Neural cell (in vitro differentiated cells): Measurements from ENCODE around the gene KCNMB4. TPM values are rescaled to one million over a fixed set of nuclear protein-coding genes. Genes with fewer than 3 reads are reported as not detected.

ENCODE experiments used
- H2AFZ ChIP-seq: fragments of 200-600, 300-800 bp; sonication (generic), shearing (Covaris generic); 2 replicates; pipeline ENCODE4 v1.6.0; 2014; ENCODE audit warnings: low read depth, mild to moderate bottlenecking, antibody characterized with exemption, low read length, moderate library complexity
- H3F3A ChIP-seq: fragments of 200-600 bp; shearing (Covaris generic); 2 replicates; pipeline ENCODE4 v1.6.1; 2016; ENCODE audit warnings: mild to moderate bottlenecking, moderate library complexity, mixed read lengths, antibody characterized with exemption, low read length; ENCODE audit not compliant: insufficient read depth, poor library complexity, severe bottlenecking
- H3K27ac ChIP-seq: fragments of 200-600, 300-800 bp; sonication (generic), shearing (Covaris generic); 2 replicates; pipeline ENCODE4 v1.5.1; 2014; ENCODE audit warnings: mild to moderate bottlenecking, low read length, moderate library complexity
- H3K27me3 ChIP-seq: fragments of 300-800, 200-600 bp; sonication (generic), shearing (Covaris generic); 2 replicates; pipeline ENCODE4 v1.6.0; 2014; ENCODE audit warnings: mild to moderate bottlenecking, low read depth, low read length, moderate library complexity; ENCODE audit not compliant: insufficient read depth
- H3K36me3 ChIP-seq: fragments of 300-800, 200-600 bp; sonication (generic), shearing (Covaris generic); 2 replicates; pipeline ENCODE4 v1.5.1; 2014; ENCODE audit warnings: mild to moderate bottlenecking, antibody characterized with exemption, low read length, moderate library complexity; ENCODE audit not compliant: insufficient read depth
- H3K4me2 ChIP-seq: fragments of 300-800, 200-600 bp; sonication (generic), shearing (Covaris generic); 2 replicates; pipeline ENCODE4 v1.6.0; 2014; ENCODE audit warnings: mild to moderate bottlenecking, low read length
- H3K4me3 ChIP-seq: fragments of 300-800, 200-600 bp; sonication (generic), shearing (Covaris generic); 2 replicates; pipeline ENCODE4 v1.5.1; 2014; ENCODE audit warnings: mild to moderate bottlenecking, low read length, moderate library complexity
- H3K79me2 ChIP-seq: fragments of 200-600 bp; shearing (Covaris generic); replicated peaks from 2 replicates; pipeline ENCODE4 v1.6.0; 2014; ENCODE audit warnings: mild to moderate bottlenecking, low read length, moderate library complexity; ENCODE audit not compliant: insufficient read depth
- H3K9ac ChIP-seq: fragments of 300-800, 200-600 bp; sonication (generic), shearing (Covaris generic); 2 replicates; pipeline ENCODE4 v1.6.1; 2016; ENCODE audit warnings: mild to moderate bottlenecking, low read length, mixed read lengths
- H3K9me2 ChIP-seq: fragments of 200-600 bp; shearing (Covaris generic); 2 replicates; pipeline ENCODE4 v1.6.1; 2016; ENCODE audit warnings: mild to moderate bottlenecking, low read length, mixed read lengths; ENCODE audit not compliant: insufficient read depth
- H3K9me3 ChIP-seq: fragments of 200-600, 300-800 bp; sonication (generic), shearing (Covaris generic); 2 replicates; pipeline ENCODE4 v1.6.1; 2016; ENCODE audit warnings: mild to moderate bottlenecking, mixed run types, low read length, moderate library complexity, mixed read lengths
- H4K20me1 ChIP-seq: fragments of 200-600 bp; shearing (Covaris generic); 2 replicates; pipeline ENCODE4 v1.6.1; 2016; ENCODE audit warnings: mild to moderate bottlenecking, mixed run types; ENCODE audit not compliant: insufficient read depth
- EP300 ChIP-seq: fragments of 450-650 bp; conservative IDR thresholded peaks from 2 replicates; pipeline ENCODE4 v1.6.1; 2014; ENCODE audit warnings: antibody characterized with exemption, mild to moderate bottlenecking, moderate library complexity; ENCODE audit not compliant: poor library complexity, severe bottlenecking
- EZH2 ChIP-seq: fragments of 200-600, 300-800 bp; shearing (Covaris generic), sonication (generic); IDR thresholded peaks from 2 replicates; pipeline ENCODE4 v1.6.1; 2014; ENCODE audit warnings: antibody characterized with exemption, low read length, borderline replicate concordance, mild to moderate bottlenecking; ENCODE audit not compliant: insufficient read depth, poor library complexity, severe bottlenecking
- MXI1 ChIP-seq: fragments of 450-650 bp; conservative IDR thresholded peaks from 2 replicates; pipeline ENCODE4 v1.6.1; 2014; ENCODE audit warnings: antibody characterized with exemption, mild to moderate bottlenecking; ENCODE audit not compliant: poor library complexity, severe bottlenecking
- POLR2AphosphoS5 ChIP-seq: IDR thresholded peaks from 2 replicates; pipeline ENCODE4 v1.6.1; 2012
- RAD21 ChIP-seq: fragments of 450-650 bp; conservative IDR thresholded peaks from 2 replicates; pipeline ENCODE4 v1.6.1; 2014; ENCODE audit warnings: antibody characterized with exemption, mild to moderate bottlenecking, moderate library complexity
- SMC3 ChIP-seq: fragments of 450-650 bp; conservative IDR thresholded peaks from 2 replicates; pipeline ENCODE4 v1.6.1; 2014; ENCODE audit warnings: antibody characterized with exemption, mild to moderate bottlenecking, moderate library complexity; ENCODE audit not compliant: poor library complexity
- TAF1 ChIP-seq: IDR thresholded peaks from 2 replicates; pipeline ENCODE4 v1.6.1; 2012; ENCODE audit warnings: low read depth
- polyA plus RNA-seq: library from polyadenylated mRNA; depleted of rRNA; stranded (reverse); fragments of >200 nt; gene quantifications from 2 replicates; pipeline ENCODE4 v1.2.3, GENCODE V29; 2014
- TF ChIP-seq, protein P1 (sequence below): fragments of 450-650 bp; IDR thresholded peaks from 2 replicates; pipeline ENCODE4 v1.5.1; 2014; ENCODE audit warnings: antibody characterized with exemption, mild to moderate bottlenecking, moderate library complexity; ENCODE audit not compliant: poor library complexity, severe bottlenecking
- TF ChIP-seq, protein P2 (sequence below): IDR thresholded peaks from 2 replicates; pipeline ENCODE4 v1.6.1; 2012; ENCODE audit warnings: borderline replicate concordance

KCNMB4 gene
- polyA plus RNA-seq, 1 donor from 2014 or later: 26.4 TPM

DNA sequence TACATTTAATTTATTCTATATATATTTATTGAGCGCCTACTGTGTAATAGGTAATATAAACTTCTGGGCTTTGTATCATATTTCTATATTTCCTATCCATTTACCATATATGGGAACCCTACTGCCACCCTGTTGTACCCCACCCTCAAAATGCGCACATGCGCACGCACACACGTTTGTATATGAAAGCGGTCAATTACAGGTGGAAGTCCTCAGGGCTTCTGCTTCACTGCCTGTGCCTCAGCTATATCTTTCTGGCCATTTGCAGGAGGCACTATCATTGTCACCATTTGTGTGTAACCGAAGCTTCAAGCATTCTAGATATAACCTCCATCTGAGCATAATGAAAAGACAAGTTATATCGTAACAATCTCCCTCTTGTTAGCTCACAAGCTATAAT is 31.3 kb upstream of the KCNMB4 start:
- Histone ChIP-seq H3K9ac (no peak overlapping the region), H3K27me3 (no peaks in the 10 kb centered on the region), H3K36me3 (peaks cover 13% of the 10 kb centered on the region), H3K79me2 (no peaks in the 10 kb centered on the region), H3K27ac (no peak overlapping the region), H4K20me1 (no peaks in the 10 kb centered on the region), H3K9me3 (no peaks in the 10 kb centered on the region), H3F3A (no peaks in the 10 kb centered on the region), H3K4me3 (no peak overlapping the region), H3K9me2 (no peaks in the 10 kb centered on the region), H3K4me2 (no peak overlapping the region), H2AFZ (no peak overlapping the region)
- no peak for TF ChIP-seq SMC3
- no peak for TF ChIP-seq RAD21

DNA sequence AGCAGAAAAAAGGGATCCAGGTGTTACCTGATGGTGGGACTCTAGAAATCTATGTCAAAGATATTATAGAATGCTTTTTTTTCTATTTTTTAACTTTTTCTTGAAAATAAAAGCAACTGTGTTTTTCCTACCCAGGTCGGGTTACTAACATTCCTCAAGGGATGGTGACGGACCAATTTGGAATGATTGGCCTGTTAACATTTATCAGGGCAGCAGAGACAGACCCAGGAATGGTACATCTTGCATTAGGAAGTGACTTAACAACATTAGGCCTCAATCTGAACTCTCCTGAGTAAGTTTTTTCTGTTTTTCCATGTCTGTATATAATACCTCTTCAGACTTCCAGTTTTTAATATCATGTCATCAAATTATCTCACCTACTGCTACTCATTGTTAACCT is 27.6 kb upstream of the KCNMB4 start:
- peaks cover 25% of the 10 kb centered on the region for H3K36me3 ChIP-seq
- H3K9ac ChIP-seq: no peak overlapping the region
- H3K27ac ChIP-seq: no peak overlapping the region
- no peaks in the 10 kb centered on the region for H3K9me3 ChIP-seq
- no peaks in the 10 kb centered on the region for H3F3A ChIP-seq
- no peaks in the 10 kb centered on the region for H4K20me1 ChIP-seq
- no peak overlapping the region for H2AFZ ChIP-seq
- TF ChIP-seq RAD21: no peak
- TF ChIP-seq, protein P1, sequence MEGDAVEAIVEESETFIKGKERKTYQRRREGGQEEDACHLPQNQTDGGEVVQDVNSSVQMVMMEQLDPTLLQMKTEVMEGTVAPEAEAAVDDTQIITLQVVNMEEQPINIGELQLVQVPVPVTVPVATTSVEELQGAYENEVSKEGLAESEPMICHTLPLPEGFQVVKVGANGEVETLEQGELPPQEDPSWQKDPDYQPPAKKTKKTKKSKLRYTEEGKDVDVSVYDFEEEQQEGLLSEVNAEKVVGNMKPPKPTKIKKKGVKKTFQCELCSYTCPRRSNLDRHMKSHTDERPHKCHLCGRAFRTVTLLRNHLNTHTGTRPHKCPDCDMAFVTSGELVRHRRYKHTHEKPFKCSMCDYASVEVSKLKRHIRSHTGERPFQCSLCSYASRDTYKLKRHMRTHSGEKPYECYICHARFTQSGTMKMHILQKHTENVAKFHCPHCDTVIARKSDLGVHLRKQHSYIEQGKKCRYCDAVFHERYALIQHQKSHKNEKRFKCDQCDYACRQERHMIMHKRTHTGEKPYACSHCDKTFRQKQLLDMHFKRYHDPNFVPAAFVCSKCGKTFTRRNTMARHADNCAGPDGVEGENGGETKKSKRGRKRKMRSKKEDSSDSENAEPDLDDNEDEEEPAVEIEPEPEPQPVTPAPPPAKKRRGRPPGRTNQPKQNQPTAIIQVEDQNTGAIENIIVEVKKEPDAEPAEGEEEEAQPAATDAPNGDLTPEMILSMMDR: no peak
- TF ChIP-seq EP300: no peak
- no peak for TF ChIP-seq SMC3
- no peak for TF ChIP-seq TAF1
- no peak for TF ChIP-seq MXI1
- TF ChIP-seq, protein P2, sequence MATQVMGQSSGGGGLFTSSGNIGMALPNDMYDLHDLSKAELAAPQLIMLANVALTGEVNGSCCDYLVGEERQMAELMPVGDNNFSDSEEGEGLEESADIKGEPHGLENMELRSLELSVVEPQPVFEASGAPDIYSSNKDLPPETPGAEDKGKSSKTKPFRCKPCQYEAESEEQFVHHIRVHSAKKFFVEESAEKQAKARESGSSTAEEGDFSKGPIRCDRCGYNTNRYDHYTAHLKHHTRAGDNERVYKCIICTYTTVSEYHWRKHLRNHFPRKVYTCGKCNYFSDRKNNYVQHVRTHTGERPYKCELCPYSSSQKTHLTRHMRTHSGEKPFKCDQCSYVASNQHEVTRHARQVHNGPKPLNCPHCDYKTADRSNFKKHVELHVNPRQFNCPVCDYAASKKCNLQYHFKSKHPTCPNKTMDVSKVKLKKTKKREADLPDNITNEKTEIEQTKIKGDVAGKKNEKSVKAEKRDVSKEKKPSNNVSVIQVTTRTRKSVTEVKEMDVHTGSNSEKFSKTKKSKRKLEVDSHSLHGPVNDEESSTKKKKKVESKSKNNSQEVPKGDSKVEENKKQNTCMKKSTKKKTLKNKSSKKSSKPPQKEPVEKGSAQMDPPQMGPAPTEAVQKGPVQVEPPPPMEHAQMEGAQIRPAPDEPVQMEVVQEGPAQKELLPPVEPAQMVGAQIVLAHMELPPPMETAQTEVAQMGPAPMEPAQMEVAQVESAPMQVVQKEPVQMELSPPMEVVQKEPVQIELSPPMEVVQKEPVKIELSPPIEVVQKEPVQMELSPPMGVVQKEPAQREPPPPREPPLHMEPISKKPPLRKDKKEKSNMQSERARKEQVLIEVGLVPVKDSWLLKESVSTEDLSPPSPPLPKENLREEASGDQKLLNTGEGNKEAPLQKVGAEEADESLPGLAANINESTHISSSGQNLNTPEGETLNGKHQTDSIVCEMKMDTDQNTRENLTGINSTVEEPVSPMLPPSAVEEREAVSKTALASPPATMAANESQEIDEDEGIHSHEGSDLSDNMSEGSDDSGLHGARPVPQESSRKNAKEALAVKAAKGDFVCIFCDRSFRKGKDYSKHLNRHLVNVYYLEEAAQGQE: no peak
- TF ChIP-seq EZH2: no peak
- TF ChIP-seq POLR2AphosphoS5: no peak
- H3K79me2 ChIP-seq: no peaks in the 10 kb centered on the region
- no peaks in the 10 kb centered on the region for H3K9me2 ChIP-seq
- H3K4me3 ChIP-seq: no peak overlapping the region
- H3K4me2 ChIP-seq: no peak overlapping the region
- no peaks in the 10 kb centered on the region for H3K27me3 ChIP-seq

DNA sequence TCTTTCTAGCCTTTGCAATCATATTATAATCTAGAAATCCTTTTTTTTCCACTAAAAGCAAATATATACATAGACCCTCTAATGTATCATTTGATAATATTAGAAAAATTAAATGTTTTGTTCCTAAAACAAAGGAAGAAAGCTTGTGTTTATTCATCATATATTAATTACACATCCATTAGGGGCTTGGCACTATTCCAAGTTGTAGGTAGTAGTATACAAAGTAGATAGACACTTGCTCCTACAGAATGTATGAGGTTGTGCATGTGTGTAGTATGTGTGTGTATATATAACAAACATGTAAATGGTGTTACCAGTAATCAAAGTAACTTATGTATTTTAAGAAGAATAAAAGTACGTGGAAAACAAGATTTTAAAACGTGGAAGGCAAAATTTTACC is 15.0 kb upstream of the KCNMB4 start:
- H3K27me3 ChIP-seq: no peaks in the 10 kb centered on the region
- no peaks in the 10 kb centered on the region for H3K79me2 ChIP-seq

More for the DNA sequence above, 15.0 kb upstream of the KCNMB4 start:
- no peaks in the 10 kb centered on the region for H3F3A ChIP-seq
- no peak overlapping the region for H3K4me2 ChIP-seq
- no peaks in the 10 kb centered on the region for H3K9me2 ChIP-seq
- H2AFZ ChIP-seq: no peak overlapping the region
- H3K9ac ChIP-seq: no peak overlapping the region
- TF ChIP-seq EP300: no peak
- no peak for TF ChIP-seq EZH2
- TF ChIP-seq MXI1: no peak
- TF ChIP-seq TAF1: no peak
- no peak for TF ChIP-seq POLR2AphosphoS5
- TF ChIP-seq, protein P2: no peak
- TF ChIP-seq, protein P1: no peak
- no peak for TF ChIP-seq RAD21
- no peak for TF ChIP-seq SMC3
- H3K27ac ChIP-seq: no peak overlapping the region
- no peaks in the 10 kb centered on the region for H3K9me3 ChIP-seq
- no peaks in the 10 kb centered on the region for H4K20me1 ChIP-seq
- H3K4me3 ChIP-seq: no peak overlapping the region
- peaks cover 6% of the 10 kb centered on the region for H3K36me3 ChIP-seq
